ENCODE results near the gene SFSWAP. TPM values are rescaled to one million over a fixed set of nuclear protein-coding genes. Genes with fewer than 3 reads are reported as not detected.
A peak's percentile ranks its signal among the peaks of the same experiment; 100 is the strongest.

SFSWAP gene
- total RNA-seq, 1 experiment from 2014 or later = 48.1 TPM

DNA sequence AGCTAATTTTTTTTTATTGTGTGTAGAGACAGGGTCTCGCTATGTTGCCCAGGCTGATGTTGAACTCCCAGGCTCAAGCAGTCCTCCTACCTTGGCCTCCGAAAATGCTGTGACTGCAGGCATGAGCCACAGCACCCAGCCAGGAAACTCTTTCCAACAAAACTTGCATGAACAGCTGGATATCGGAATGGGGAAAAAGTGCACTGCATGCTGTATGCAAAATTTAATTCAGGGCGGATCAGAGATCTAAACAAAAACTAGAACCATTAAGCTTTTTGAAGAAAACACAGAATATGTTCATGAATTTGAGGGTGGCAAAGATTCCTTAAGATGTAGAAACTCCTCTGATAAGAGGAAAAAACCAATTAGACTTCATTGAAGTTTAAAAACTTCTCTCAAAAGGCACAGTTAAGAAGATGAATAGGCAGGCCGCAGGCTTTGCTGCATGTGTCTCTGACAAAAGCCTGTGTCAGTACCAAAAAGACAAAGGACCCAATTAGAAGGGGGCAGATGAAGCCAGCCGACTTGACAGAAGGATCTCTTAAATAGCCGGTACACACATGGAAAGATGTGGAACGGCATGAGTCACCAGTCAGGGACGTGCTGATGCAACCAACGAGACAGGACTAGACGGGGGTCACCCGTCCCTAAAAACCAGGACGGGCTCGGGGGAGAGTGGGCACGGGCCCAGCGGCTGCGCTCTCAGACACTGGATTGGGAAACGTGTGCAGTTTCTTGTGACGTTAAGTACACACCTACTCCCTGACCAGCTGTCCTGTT lies 82.5 kb downstream of the SFSWAP start:
- no peak overlapping the region for H4K91ac ChIP-seq (ENCODE audit: insufficient read length, low read depth, low read length)
- H3K4me1 ChIP-seq (ENCODE audit: insufficient read depth, low read length) = no peaks in the 10 kb centered on the region
- no peak overlapping the region for H2BK12ac ChIP-seq (ENCODE audit: insufficient read length, low read depth, low read length)
- no peak overlapping the region for H2BK15ac ChIP-seq (ENCODE audit: low read depth, low read length)
- no peak overlapping the region for H2BK120ac ChIP-seq (ENCODE audit: low read depth, low read length, poor library complexity, severe bottlenecking)
- WGBS (ENCODE audit: extremely low coverage, insufficient read length, low lambda C conversion rate) = no CpG with 5 or more reads among the region's 19 CpGs
- Mint-ChIP-seq H3K27ac (peak overlapping the region in 2 of 3 experiments; percentile 16 to 84; a peak in 5 of 7 replicates), H3K9me3 (0 out of 5 replicates have a peak, but pooled peaks cover 0 to 4% of the 10 kb centered on the region in 2 experiments), H3K27me3 (ENCODE audit: low read depth) (no peaks in the 10 kb centered on the region), H3K4me3 (no peak overlapping the region), H3K36me3 (ENCODE audit: insufficient read depth in 1 of 3, low read depth in 3 of 3) (peaks cover 39 to 74% (median 46%) of the 10 kb centered on the region in 3 experiments), H3K4me1 (peaks cover 18 to 30% of the 10 kb centered on the region in 2 experiments)
- no peak overlapping the region for H2AK5ac ChIP-seq (ENCODE audit: insufficient read length, low read length)
- H3T11ph ChIP-seq (ENCODE audit: low read length) = no peak overlapping the region
- no peak overlapping the region for H3K4me2 ChIP-seq (ENCODE audit: insufficient read depth, insufficient read length, low read length)
- no peak overlapping the region for H2AFZ ChIP-seq (ENCODE audit: low read length)
- H3K23ac ChIP-seq (ENCODE audit: insufficient read length, low read depth, low read length) = no peak overlapping the region
- DNase-seq = no peak
- H3K23me2 ChIP-seq (ENCODE audit: insufficient read length, low read depth, low read length, poor library complexity, severe bottlenecking) = no peaks in the 10 kb centered on the region
- no peak overlapping the region for H4K8ac ChIP-seq (replicated peaks; ENCODE audit: insufficient read length, low read depth, low read length)
- no peak for TF ChIP-seq CTCF (conservative IDR thresholded peaks at IDR 0.05)
- no peak overlapping the region for H2BK5ac ChIP-seq (ENCODE audit: insufficient read length, low read length)
- H3K9me3 ChIP-seq (ENCODE audit: control insufficient read depth, low read depth, low read length) = no peaks in the 10 kb centered on the region
- H3K18ac ChIP-seq (ENCODE audit: insufficient read length, low read depth, low read length) = no peak overlapping the region
- no peak overlapping the region for H3K56ac ChIP-seq (ENCODE audit: insufficient read length, low read depth, low read length)
- H3K4ac ChIP-seq (ENCODE audit: low read depth, low read length) = no peak overlapping the region
- no peak overlapping the region for H3K27ac ChIP-seq (ENCODE audit: insufficient read length, low read depth, low read length)
- no peaks in the 10 kb centered on the region for H3K27me3 ChIP-seq (ENCODE audit: insufficient read depth, low read length)
- H4K20me1 ChIP-seq (ENCODE audit: control insufficient read depth, insufficient read depth, insufficient read length) = no peaks in the 10 kb centered on the region
- no peak overlapping the region for H3K9ac ChIP-seq (ENCODE audit: extremely low read depth, insufficient read length, low read length)
- H2BK20ac ChIP-seq (ENCODE audit: low read depth, low read length, poor library complexity, severe bottlenecking) = no peak overlapping the region
- H4K5ac ChIP-seq (ENCODE audit: insufficient read length, low read depth, low read length) = no peak overlapping the region
- no peak overlapping the region for H3K14ac ChIP-seq (ENCODE audit: insufficient read depth, low read length)
- no peaks in the 10 kb centered on the region for H3K79me2 ChIP-seq (ENCODE audit: insufficient read depth, low read length)
- H3K79me1 ChIP-seq (ENCODE audit: insufficient read depth, low read depth, low read length, poor library complexity, severe bottlenecking) = no peaks in the 10 kb centered on the region

Data from H9 (cell line).